Transverse colon (tissue), 4 donors: Measurements from ENCODE around the gene SLTM.

Experiments used
- CTCF ChIP-seq, 5 experiments: fragments of 200-600 bp in 3 of 5; fragments of 450-650 bp in 2 of 5; sonication (generic) in 3 of 5; IDR thresholded peaks; 1 replicate in 2 of 5; 2 replicates in 3 of 5; pipeline ENCODE4 v1.5.1; 2016 to 2017; ENCODE audit warnings: antibody characterized with exemption in 5 of 5, inconsistent platforms in 3 of 5, mild to moderate bottlenecking in 2 of 5, moderate library complexity in 1 of 5
- EP300 ChIP-seq: sonication (generic); formaldehyde crosslinking; IDR thresholded peaks from one replicate; pipeline ENCODE4 v1.6.1; 2017; ENCODE audit warnings: antibody characterized with exemption, low read depth
- POLR2A ChIP-seq: fragments of 450-650 bp; IDR thresholded peaks from one replicate; pipeline ENCODE4 v1.6.1; 2016; ENCODE audit warnings: antibody characterized with exemption, mild to moderate bottlenecking, moderate library complexity
- POLR2AphosphoS5 ChIP-seq, 3 donors: sonication (generic); formaldehyde crosslinking; IDR thresholded peaks; one replicate each; pipeline ENCODE4 v1.6.1; 2016; ENCODE audit warnings: antibody characterized with exemption in 3 of 3

DNA sequence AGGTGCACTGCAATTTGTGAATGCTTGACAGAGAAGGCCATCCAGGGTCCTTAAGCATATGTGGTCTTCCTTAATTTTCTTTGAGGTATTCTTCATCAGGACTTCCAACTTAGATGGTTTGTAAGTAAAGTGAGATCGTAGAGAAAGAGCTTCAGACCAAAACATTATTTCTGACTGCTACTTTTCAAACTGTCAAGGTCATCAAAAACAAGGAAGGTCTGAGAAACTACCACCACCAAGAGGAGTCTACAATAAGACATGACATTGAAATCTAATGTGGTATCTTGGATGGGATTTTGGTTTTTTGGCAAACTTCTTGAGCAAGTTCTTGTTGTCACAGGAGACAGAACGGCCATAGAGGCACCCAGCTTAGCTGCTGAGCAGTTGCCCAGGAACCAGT is 34.0 kb upstream of the SLTM start:
- TF ChIP-seq CTCF (IDR thresholded peaks at IDR 0.05) (no peak), POLR2A (no peak), EP300 (no peak), POLR2AphosphoS5 (IDR thresholded peaks at IDR 0.05) (no peak)
